Stimulated activated naive CD8-positive, alpha-beta T cell treated with anti-CD3 and anti-CD28 coated beads, Interleukin-15, amount 100 ng/mL, for 72 hours (primary cell): ENCODE measurements around the gene TEDC1.

Experiments used
- ATAC-seq: fragments of 150-1000 bp; cut with Tn5 transposase; 2 replicates; pipeline ENCODE4 v1.10.0; 2021; ENCODE audit warnings: mild to moderate bottlenecking, moderate library complexity
- DNase-seq, 2 donors: peaks; one replicate each; pipeline ENCODE4 v3.0.0; 2021 to 2022
- H3K27ac Mint-ChIP-seq, 2 donors: one replicate each; pipeline ENCODE4 v1.8.0; 2022; ENCODE audit warnings: mild to moderate bottlenecking in 2 of 2, mixed read lengths in 2 of 2, moderate library complexity in 2 of 2
- H3K27me3 Mint-ChIP-seq: one replicate; pipeline ENCODE4 v1.8.0; 2022; ENCODE audit warnings: mixed read lengths
- H3K4me1 Mint-ChIP-seq: one replicate; pipeline ENCODE4 v1.8.0; 2022; ENCODE audit warnings: mild to moderate bottlenecking, mixed read lengths
- H3K4me3 Mint-ChIP-seq, 2 donors: one replicate each; pipeline ENCODE4 v1.8.0; 2022; ENCODE audit warnings: mild to moderate bottlenecking in 2 of 2, mixed read lengths in 2 of 2, moderate library complexity in 1 of 2
- H3K9me3 Mint-ChIP-seq, 2 donors: one replicate each; pipeline ENCODE4 v1.8.0; 2022; ENCODE audit warnings: mixed read lengths in 2 of 2

Gene TEDC1

GRCh38 chr14:105476831-105477659 is 14.0 kb upstream of the TEDC1 start:
- H3K9me3 Mint-ChIP-seq: peaks cover 0 to 4% of the 10 kb centered on the region in 2 donors
- peaks cover 46% of the 10 kb centered on the region for H3K27me3 Mint-ChIP-seq
- H3K4me1 Mint-ChIP-seq: peaks cover 65% of the 10 kb centered on the region
- H3K27ac Mint-ChIP-seq: peak overlapping the region in 1 of 2 donors; percentile 88
- ATAC-seq (no peak), DNase-seq (no peak)
- H3K4me3 Mint-ChIP-seq: peak overlapping the region in 1 of 2 donors; percentile 23

GRCh38 chr14:105477660-105478397 is 13.2 kb upstream of the TEDC1 start:
- no peak overlapping the region for H3K27ac Mint-ChIP-seq
- H3K4me3 Mint-ChIP-seq: peak overlapping the region in 1 of 2 donors; percentile 18
- H3K27me3 Mint-ChIP-seq: peaks cover 46% of the 10 kb centered on the region
- ATAC-seq (no peak), DNase-seq (no peak)
- peaks cover 73% of the 10 kb centered on the region for H3K4me1 Mint-ChIP-seq
- peaks cover 0 to 4% of the 10 kb centered on the region in 2 donors for H3K9me3 Mint-ChIP-seq

GRCh38 chr14:105478398-105479251 is 12.4 kb upstream of the TEDC1 start:
- Mint-ChIP-seq H3K27ac (no peak overlapping the region), H3K9me3 (peaks cover 0 to 4% of the 10 kb centered on the region in 2 donors), H3K4me3 (no peak overlapping the region), H3K27me3 (peaks cover 46% of the 10 kb centered on the region), H3K4me1 (peaks cover 77% of the 10 kb centered on the region)
- ATAC-seq (no peak), DNase-seq (no peak)

GRCh38 chr14:105479431-105480158 is 11.5 kb upstream of the TEDC1 start:
- ATAC-seq (no peak), DNase-seq (no peak)
- Mint-ChIP-seq H3K27me3 (peaks cover 46% of the 10 kb centered on the region), H3K27ac (no peak overlapping the region), H3K9me3 (peaks cover 0 to 4% of the 10 kb centered on the region in 2 donors), H3K4me1 (peaks cover 81% of the 10 kb centered on the region), H3K4me3 (peak overlapping the region in 1 of 2 donors; percentile 44)

DNA sequence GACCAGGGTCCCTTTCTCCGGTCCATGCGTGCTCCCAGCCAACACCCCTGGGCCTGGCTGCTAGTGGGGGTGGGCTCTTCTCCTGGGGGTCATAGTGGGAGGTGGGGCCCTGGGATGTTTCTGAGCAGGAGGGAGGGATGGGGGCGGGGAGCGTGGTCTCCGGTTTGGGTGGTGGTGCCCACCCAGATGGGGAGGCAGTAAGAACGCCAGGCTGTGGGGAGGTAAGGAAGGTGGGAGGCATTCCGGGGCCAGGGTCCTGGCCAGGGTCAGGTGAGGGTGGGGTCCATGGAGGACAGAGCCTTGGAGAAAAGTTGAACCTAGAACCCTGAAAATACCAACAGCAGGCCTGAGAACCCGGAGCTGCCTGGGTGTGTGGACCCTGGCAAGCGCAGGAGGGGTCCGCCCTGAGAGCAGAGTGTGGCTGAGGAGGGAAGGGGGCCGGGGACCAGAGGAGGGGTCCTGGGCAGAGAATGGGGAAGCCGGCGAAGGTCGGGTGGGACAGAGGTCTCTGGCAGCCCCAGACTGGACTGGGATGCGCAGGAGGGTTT is 10.8 kb upstream of the TEDC1 start:
- H3K27ac Mint-ChIP-seq: peak overlapping the region in 1 of 2 donors; percentile 65

DNA sequence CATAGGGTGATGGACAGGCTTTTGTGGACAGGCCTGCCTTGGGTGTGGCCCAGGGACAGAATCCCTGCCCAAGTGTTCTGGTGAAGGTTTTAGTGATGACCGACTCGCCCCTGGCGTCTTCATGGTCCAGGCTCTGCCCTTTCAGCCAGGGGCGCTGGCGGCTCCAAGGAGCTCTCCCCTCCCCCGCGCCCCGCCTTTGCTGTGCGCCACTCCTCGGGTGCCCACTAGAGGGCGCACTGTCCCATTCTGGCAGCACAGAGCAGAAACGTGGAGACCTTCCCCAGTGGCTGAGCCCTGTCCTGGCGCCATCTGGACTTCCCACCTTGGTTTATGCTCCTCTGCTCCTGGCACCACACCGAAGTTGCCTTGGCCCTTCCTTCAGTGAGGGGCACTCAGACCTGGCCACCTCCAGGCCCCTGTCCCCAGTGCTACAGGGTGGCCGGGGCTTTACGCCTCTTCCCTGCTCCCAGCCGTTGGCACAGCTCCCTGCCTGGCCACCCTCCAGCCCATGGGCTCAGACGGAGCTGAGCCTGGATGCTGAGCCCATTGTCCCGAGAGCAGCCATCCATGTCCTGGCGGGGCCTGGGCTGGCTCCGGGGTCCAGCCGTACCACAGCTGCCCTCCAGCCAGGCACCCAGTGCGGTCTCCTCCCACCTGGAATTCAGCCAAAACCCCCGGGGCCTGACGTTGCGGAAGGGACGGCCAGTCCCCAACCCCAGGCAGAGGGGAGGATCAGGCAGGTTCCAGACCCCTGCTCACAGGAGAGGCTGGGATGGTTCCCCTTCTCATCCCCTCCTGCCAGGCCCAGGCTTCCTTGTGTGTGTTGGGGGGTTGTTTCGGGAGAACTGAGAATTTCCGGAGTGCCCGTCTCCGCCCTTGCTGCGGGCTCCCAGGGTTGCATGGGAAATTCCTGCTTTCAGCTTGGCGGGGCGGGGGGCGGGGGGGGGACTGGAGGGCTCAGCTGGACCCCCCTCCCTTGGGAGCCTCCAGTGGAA is 9.9 kb upstream of the TEDC1 start:
- DNase-seq: peak; percentile 93
- H3K4me3 Mint-ChIP-seq: peak overlapping the region; percentile 76 to 86
- peaks cover 0 to 4% of the 10 kb centered on the region in 2 donors for H3K9me3 Mint-ChIP-seq
- peaks cover 88% of the 10 kb centered on the region for H3K4me1 Mint-ChIP-seq
- peak; percentile 62 for ATAC-seq
- H3K27me3 Mint-ChIP-seq: peaks cover 37% of the 10 kb centered on the region
- H3K27ac Mint-ChIP-seq: peak overlapping the region; percentile 99 to 100

More for the DNA sequence above, 10.8 kb upstream of the TEDC1 start:
- Mint-ChIP-seq H3K4me3 (no peak overlapping the region), H3K27me3 (peaks cover 46% of the 10 kb centered on the region), H3K4me1 (peaks cover 88% of the 10 kb centered on the region), H3K9me3 (peaks cover 0 to 4% of the 10 kb centered on the region in 2 donors)
- no peak for ATAC-seq
- no peak for DNase-seq

GRCh38 chr14:105481886-105482457 is 9.1 kb upstream of the TEDC1 start:
- Mint-ChIP-seq H3K27ac (peak overlapping the region; percentile 99 to 100), H3K4me3 (peak overlapping the region; percentile 76 to 82), H3K4me1 (peaks cover 88% of the 10 kb centered on the region), H3K9me3 (peaks cover 0 to 4% of the 10 kb centered on the region in 2 donors), H3K27me3 (peaks cover 34% of the 10 kb centered on the region)
- peak; percentile 75 for ATAC-seq
- DNase-seq: peak; percentile 87 to 96

DNA sequence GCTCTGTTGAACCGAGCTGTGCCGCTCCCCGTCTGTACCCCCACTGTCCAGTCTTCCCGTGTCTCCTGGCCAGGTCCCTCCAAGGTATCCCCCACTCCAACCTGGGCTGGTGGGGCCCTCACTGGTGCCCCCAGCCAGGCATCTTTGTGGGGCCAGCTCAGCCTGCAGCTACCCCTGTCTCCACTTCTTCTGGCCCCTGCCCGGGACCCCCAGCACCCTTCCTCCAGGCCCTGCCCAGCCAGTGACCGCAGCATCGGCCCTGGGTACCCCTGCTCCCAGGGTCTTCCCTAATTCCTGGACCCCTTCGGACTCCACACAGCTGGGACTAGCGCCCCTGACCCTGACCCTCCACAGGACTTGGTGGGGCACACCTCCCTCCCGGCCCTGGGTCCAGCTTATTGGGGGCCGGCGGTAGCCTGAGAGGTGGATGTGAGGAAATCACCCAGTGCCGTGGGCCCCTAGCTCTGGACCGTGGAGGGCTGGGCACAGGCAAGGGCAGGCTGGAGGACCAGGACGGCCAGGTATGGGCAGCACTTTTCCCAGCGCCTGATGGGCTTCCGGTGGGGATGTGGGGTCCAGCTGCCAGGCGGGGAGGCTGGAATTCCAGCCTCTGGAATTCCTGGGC is 8.4 kb upstream of the TEDC1 start:
- Mint-ChIP-seq H3K4me1 (peaks cover 81% of the 10 kb centered on the region), H3K4me3 (peak overlapping the region; percentile 76 to 82), H3K27ac (peak overlapping the region; percentile 93 to 100), H3K9me3 (no peaks in the 10 kb centered on the region), H3K27me3 (peaks cover 29% of the 10 kb centered on the region)
- no peak for ATAC-seq
- DNase-seq: no peak

GRCh38 chr14:105483300-105484068 is 7.6 kb upstream of the TEDC1 start:
- Mint-ChIP-seq H3K4me3 (no peak overlapping the region), H3K9me3 (no peaks in the 10 kb centered on the region), H3K27ac (peak overlapping the region; percentile 97 to 100)

DNA sequence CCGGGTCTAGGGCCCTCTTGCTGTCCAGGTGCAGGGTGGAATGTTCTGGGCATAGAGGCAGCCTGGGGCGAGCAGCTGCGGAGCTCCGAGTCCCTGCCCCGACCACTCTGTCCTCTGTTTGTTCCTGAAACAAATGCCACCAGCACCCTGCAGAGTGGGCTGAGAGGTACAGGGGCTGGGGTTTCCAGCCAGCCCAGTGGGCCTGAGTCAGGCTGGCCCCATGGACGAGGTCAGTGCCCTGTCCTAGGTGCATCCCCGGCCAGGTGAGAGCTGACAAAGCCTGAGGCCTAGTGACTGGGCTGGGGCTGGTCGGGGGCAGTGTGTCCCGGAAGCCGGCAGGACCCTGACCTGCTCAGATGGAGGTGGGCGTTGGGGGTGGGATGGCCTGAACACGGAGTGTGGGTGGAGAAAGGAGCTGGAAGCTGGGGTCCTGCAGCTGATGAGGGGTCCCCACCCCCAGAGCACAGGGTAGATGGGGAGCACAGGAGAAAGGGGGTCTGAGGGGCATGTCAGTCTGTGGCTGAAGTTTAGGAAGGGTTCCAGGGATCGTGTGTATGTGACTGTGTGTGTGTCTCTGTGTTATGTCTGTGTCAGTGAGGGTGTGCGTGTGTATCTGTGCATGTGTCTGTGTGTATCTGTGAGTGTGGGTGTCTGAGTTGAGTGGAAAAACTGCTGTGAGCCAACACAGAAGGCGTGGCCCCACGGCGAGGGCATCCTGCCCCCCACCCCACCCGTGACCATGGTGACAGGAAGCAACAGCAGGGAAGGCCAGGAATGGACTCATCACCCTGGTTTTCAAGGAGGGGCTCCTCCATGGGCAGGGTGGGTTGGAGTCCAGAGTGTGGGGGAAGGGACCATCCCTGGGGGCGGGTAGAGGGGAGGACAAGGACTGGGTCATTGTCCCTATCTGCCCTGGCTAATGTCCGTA is 6.7 kb upstream of the TEDC1 start:
- ATAC-seq (no peak), DNase-seq (no peak)
- Mint-ChIP-seq H3K27ac (peak overlapping the region; percentile 19 to 48), H3K9me3 (no peaks in the 10 kb centered on the region), H3K4me1 (peaks cover 93% of the 10 kb centered on the region), H3K27me3 (peaks cover 20% of the 10 kb centered on the region), H3K4me3 (no peak overlapping the region)

More at GRCh38 chr14:105483300-105484068, 7.6 kb upstream of the TEDC1 start:
- Mint-ChIP-seq H3K27me3 (peaks cover 25% of the 10 kb centered on the region), H3K4me1 (peaks cover 86% of the 10 kb centered on the region)
- ATAC-seq (no peak), DNase-seq (no peak)

- H3K4me3 Mint-ChIP-seq: no peak overlapping the region
- no peaks in the 10 kb centered on the region for H3K9me3 Mint-ChIP-seq
- no peak overlapping the region for H3K27ac Mint-ChIP-seq
- ATAC-seq: no peak
- H3K4me1 Mint-ChIP-seq: peaks cover 92% of the 10 kb centered on the region
- DNase-seq: no peak
- peaks cover 13% of the 10 kb centered on the region for H3K27me3 Mint-ChIP-seq
These were observed 6.1 kb upstream of the TEDC1 start for GRCh38 chr14:105484997-105485393.
